ENCODE data around the gene CFAP99. TPM values are rescaled to one million over a fixed set of nuclear protein-coding genes. Genes with fewer than 3 reads are reported as not detected.

The CFAP99 gene
- total and polyA plus RNA-seq, 2 of the 8 experiments (the other 6 are each of a cell fraction or from before 2014, with no cell fraction given): not detected

GRCh38 chr4:2432991-2433530 is 14.3 kb downstream of the CFAP99 start:
- Histone ChIP-seq H3K23ac (ENCODE audit: insufficient read length) (no peak overlapping the region), H3K4me1 (replicated peaks in 1 of 4; ENCODE audit: control insufficient read depth in 3 of 4, insufficient read depth in 4 of 4, low read length in 3 of 4) (peaks cover 0 to 7% (median 0%) of the 10 kb centered on the region in 4 experiments; a peak in 4 of 7 replicates), H3K4me3 (ENCODE audit: extremely low read depth in 1 of 4, insufficient read depth in 2 of 4, low read depth in 3 of 4, low read length in 4 of 4) (no peak overlapping the region), H2AK5ac (ENCODE audit: low read depth, low read length) (no peak overlapping the region), H3K9ac (replicated peaks in 1 of 4; ENCODE audit: extremely low read depth in 1 of 4, low read depth in 3 of 4, low read length in 3 of 4) (no peak overlapping the region), H2BK120ac (replicated peaks; ENCODE audit: low read depth, low read length) (no peak overlapping the region), H3K4me2 (ENCODE audit: insufficient read depth in 1 of 2, low read depth in 2 of 2, low read length in 2 of 2) (no peak overlapping the region), H3K79me1 (ENCODE audit: low read depth, low read length) (no peaks in the 10 kb centered on the region), H2BK15ac (ENCODE audit: low read length) (no peak overlapping the region), H4K5ac (ENCODE audit: insufficient read length, low read depth, low read length) (no peak overlapping the region), H3K56ac (replicated peaks; ENCODE audit: insufficient read length, low read depth, low read length) (no peak overlapping the region), H4K91ac (replicated peaks; ENCODE audit: insufficient read length, low read length) (no peak overlapping the region), H2BK5ac (ENCODE audit: low read depth, low read length) (no peak overlapping the region), H2BK12ac (ENCODE audit: low read depth, low read length) (no peak overlapping the region), H3K4ac (replicated peaks; ENCODE audit: insufficient read length, low read depth, low read length) (no peak overlapping the region), H3K23me2 (ENCODE audit: low read depth, low read length) (no peaks in the 10 kb centered on the region), H4K8ac (ENCODE audit: extremely low read depth, insufficient read depth, low read length) (no peak overlapping the region), H3K79me2 (ENCODE audit: control insufficient read depth in 1 of 2, insufficient read depth in 2 of 2, low read length in 2 of 2) (no peaks in the 10 kb centered on the region), H3K36me3 (ENCODE audit: control insufficient read depth in 2 of 4, insufficient read depth in 4 of 4, low read length in 3 of 4) (no peaks in the 10 kb centered on the region), H3K18ac (ENCODE audit: extremely low read depth, low read length) (no peak overlapping the region), H2BK20ac (ENCODE audit: low read length) (no peak overlapping the region), H3K9me3 (ENCODE audit: insufficient read depth in 2 of 2, low read depth in 1 of 2, low read length in 1 of 2) (no peaks in the 10 kb centered on the region), H3K14ac (ENCODE audit: insufficient read length) (no peak overlapping the region), H3K27me3 (replicated peaks in 1 of 4; ENCODE audit: control insufficient read depth in 3 of 4, extremely low read depth in 1 of 4, insufficient read depth in 3 of 4, low read length in 3 of 4) (no peaks in the 10 kb centered on the region), H2AFZ (ENCODE audit: low read length) (no peak overlapping the region), H4K20me1 (replicated peaks in 1 of 2; ENCODE audit: control insufficient read depth in 1 of 2, insufficient read depth in 2 of 2, low read length in 2 of 2) (no peaks in the 10 kb centered on the region), H3K27ac (ENCODE audit: low read depth, low read length) (no peak overlapping the region)
- DNase-seq (ENCODE audit: low read depth in 1 of 2, low spot score in 2 of 2) (no peak), FAIRE-seq (no peak)
- 88% methylated on average over 13 of the region's 20 CpGs; no CpG with 5 or more reads in 1 of the 2 experiments for WGBS, 2 experiments (ENCODE audit: extremely low coverage in 1 of 2, insufficient coverage in 1 of 2, insufficient read length in 1 of 2, insufficient replicate concordance in 2 of 2, low coverage in 1 of 2, low lambda C conversion rate in 2 of 2, missing lambda C conversion rate in 1 of 2)
- CTCF ChIA-PET (ENCODE audit: partially characterized antibody): interaction anchor here (0.6 to 3.8 kb wide), 7 partner anchors 8 to 621 kb away, joined by 3 to 19 read pairs (median 3); no protein-coding TSS in a partner anchor
- POLR2A ChIA-PET (ENCODE audit: partially characterized antibody): interaction anchor here (1.2 kb wide), 1 partner anchor 377 kb away, joined by 3 read pairs; no protein-coding TSS in a partner anchor
- TF ChIP-seq HDAC6 (IDR thresholded peaks at IDR 0.05; ENCODE audit: low read depth, low read length) (no peak), TCF12 (IDR thresholded peaks at IDR 0.05; ENCODE audit: low read depth, low read length) (no peak), RFX5 (IDR thresholded peaks at IDR 0.05; ENCODE audit: borderline replicate concordance, low read depth, low read length) (no peak), ASH2L (IDR thresholded peaks at IDR 0.05; ENCODE audit: low read length) (no peak), SP4 (IDR thresholded peaks at IDR 0.05; ENCODE audit: low read length) (no peak), MAX (IDR thresholded peaks at IDR 0.05) (no peak), NRF1 (IDR thresholded peaks at IDR 0.05; ENCODE audit: low read depth, low read length) (no peak), JUN (IDR thresholded peaks at IDR 0.05; ENCODE audit: low read depth, low read length) (no peak), POLR2A (IDR thresholded peaks at IDR 0.05; ENCODE audit: control extremely low read depth in 1 of 2, low read depth in 2 of 2, low read length in 2 of 2) (no peak), KDM5A (IDR thresholded peaks at IDR 0.05; ENCODE audit: low read length) (no peak), SIX5 (IDR thresholded peaks at IDR 0.05; ENCODE audit: low read depth, low read length) (no peak), E2F6 (IDR thresholded peaks at IDR 0.05) (no peak), SAP30 (IDR thresholded peaks at IDR 0.05; ENCODE audit: insufficient read depth, insufficient replicate concordance, low read length) (no peak), EP300 (IDR thresholded peaks at IDR 0.05; ENCODE audit: borderline replicate concordance in 1 of 2, low read depth in 2 of 2, low read length in 2 of 2) (no peak)

All from H1 (cell line).